Mammary epithelial cell (primary cell): ENCODE measurements around the gene EPS8.

Experiments used
- EZH2 ChIP-seq: IDR thresholded peaks from 2 replicates; pipeline ENCODE4 v1.6.1; 2012; ENCODE audit warnings: low read length, inconsistent platforms, borderline replicate concordance
- TF ChIP-seq, protein P1 (sequence below), 2 donors: IDR thresholded peaks in 1 of 2; conservative IDR thresholded peaks in 1 of 2; 2 replicates each; pipeline ENCODE4 v1.5.1; 2011 to 2012; ENCODE audit warnings: inconsistent platforms in 2 of 2, low read length in 2 of 2, mild to moderate bottlenecking in 2 of 2, control low read depth in 1 of 2, low read depth in 1 of 2; ENCODE audit not compliant: insufficient read depth in 1 of 2; ENCODE audit errors: extremely low read depth in 1 of 2

DNA sequence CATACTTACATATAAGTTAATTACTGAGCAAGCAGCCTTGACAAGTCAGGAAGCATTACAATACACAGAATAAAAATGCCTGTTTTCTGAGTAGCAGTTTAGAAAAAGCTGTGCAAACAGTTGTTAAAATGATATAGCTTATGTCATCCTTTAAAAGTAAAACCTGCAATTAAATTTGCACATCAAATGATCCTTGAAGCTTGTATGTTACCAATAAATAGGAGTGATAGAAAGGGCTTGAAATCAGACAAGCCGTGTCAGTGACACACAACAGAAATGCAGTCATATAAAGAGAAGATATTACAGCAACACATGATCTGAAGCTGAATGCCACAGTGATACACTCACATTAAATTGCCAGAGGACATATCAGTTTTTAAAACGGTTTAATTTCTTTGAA lies 70.0 kb downstream of the EPS8 start:
- TF ChIP-seq, protein P1, sequence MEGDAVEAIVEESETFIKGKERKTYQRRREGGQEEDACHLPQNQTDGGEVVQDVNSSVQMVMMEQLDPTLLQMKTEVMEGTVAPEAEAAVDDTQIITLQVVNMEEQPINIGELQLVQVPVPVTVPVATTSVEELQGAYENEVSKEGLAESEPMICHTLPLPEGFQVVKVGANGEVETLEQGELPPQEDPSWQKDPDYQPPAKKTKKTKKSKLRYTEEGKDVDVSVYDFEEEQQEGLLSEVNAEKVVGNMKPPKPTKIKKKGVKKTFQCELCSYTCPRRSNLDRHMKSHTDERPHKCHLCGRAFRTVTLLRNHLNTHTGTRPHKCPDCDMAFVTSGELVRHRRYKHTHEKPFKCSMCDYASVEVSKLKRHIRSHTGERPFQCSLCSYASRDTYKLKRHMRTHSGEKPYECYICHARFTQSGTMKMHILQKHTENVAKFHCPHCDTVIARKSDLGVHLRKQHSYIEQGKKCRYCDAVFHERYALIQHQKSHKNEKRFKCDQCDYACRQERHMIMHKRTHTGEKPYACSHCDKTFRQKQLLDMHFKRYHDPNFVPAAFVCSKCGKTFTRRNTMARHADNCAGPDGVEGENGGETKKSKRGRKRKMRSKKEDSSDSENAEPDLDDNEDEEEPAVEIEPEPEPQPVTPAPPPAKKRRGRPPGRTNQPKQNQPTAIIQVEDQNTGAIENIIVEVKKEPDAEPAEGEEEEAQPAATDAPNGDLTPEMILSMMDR (conservative IDR thresholded peaks at IDR 0.05 in 1 of 2, IDR thresholded peaks at IDR 0.05 in 1 of 2; ENCODE audit: extremely low read depth in 1 of 2, insufficient read depth in 1 of 2, low read depth in 1 of 2, low read length in 2 of 2) = no peak
- no peak for TF ChIP-seq EZH2
